Ishikawa (cell line): ENCODE measurements around the gene SLC25A19.

Experiments used
- CEBPB ChIP-seq: IDR thresholded peaks from 2 replicates; pipeline ENCODE4 v1.6.1; 2012
- CREB1 ChIP-seq: IDR thresholded peaks from 2 replicates; pipeline ENCODE4 v1.6.1; 2012; ENCODE audit warnings: low read depth
- EGR1 ChIP-seq: IDR thresholded peaks from 2 replicates; pipeline ENCODE4 v1.6.1; 2012
- EP300 ChIP-seq: IDR thresholded peaks from 2 replicates; pipeline ENCODE4 v1.6.1; 2012; ENCODE audit warnings: borderline replicate concordance
- ZBTB7A ChIP-seq: IDR thresholded peaks from 2 replicates; pipeline ENCODE4 v1.6.1; 2012; ENCODE audit warnings: low read depth

- TF ChIP-seq CEBPB (no peak), CREB1 (no peak), EGR1 (no peak), EP300 (no peak), ZBTB7A (no peak)
Observed at GRCh38 chr17:75321506-75321905, 32.3 kb upstream of the SLC25A19 start.
